ENCODE measurements around the gene FGFR3.

GRCh38 chr4:1790005-1790404 lies 3.1 kb upstream of the FGFR3 start:
- TF ChIP-seq CTCF (IDR thresholded peaks at IDR 0.05; ENCODE audit: poor library complexity, severe bottlenecking) (no peak), EZH2 (IDR thresholded peaks at IDR 0.05; ENCODE audit: borderline replicate concordance, insufficient read depth, low read length, poor library complexity, severe bottlenecking) (no peak), EP300 (conservative IDR thresholded peaks at IDR 0.05; ENCODE audit: poor library complexity, severe bottlenecking) (no peak), MXI1 (conservative IDR thresholded peaks at IDR 0.05; ENCODE audit: poor library complexity, severe bottlenecking) (no peak), POLR2AphosphoS5 (IDR thresholded peaks at IDR 0.05) (no peak), REST (IDR thresholded peaks at IDR 0.05; ENCODE audit: borderline replicate concordance) (no peak), TAF1 (IDR thresholded peaks at IDR 0.05; ENCODE audit: low read depth) (no peak)
